Mucosa of descending colon (tissue), 3 donors: Measurements from ENCODE around the gene FGF8. TPM values are rescaled to one million over a fixed set of nuclear protein-coding genes. Genes with fewer than 3 reads are reported as not detected.

Experiments used
- ATAC-seq: fragments of 200-7000 bp; cut with Tn5 transposase; one replicate; pipeline ENCODE4 v1.9.1; 2020; ENCODE audit warnings: mild to moderate bottlenecking, moderate library complexity
- DNase-seq, 3 donors: peaks; one replicate each; pipeline ENCODE4 v3.0.0-alpha.2; 2020
- H3K36me3 ChIP-seq: fragments of 200-600 bp; one replicate; pipeline ENCODE4 v1.8.0; 2021; ENCODE audit warnings: low read depth, mild to moderate bottlenecking
- H3K4me1 ChIP-seq: fragments of 200-600 bp; one replicate; pipeline ENCODE4 v1.8.0; 2021; ENCODE audit warnings: low read depth, mild to moderate bottlenecking
- H3K4me3 ChIP-seq: fragments of 200-600 bp; one replicate; pipeline ENCODE4 v1.8.0; 2021; ENCODE audit warnings: mild to moderate bottlenecking
- H3K9me3 ChIP-seq: fragments of 200-600 bp; one replicate; pipeline ENCODE4 v1.8.0; 2021; ENCODE audit warnings: mild to moderate bottlenecking
- intact Hi-C, 2 donors: fragments of 100-400 bp; cut with DNase I in 1 of 2; cut with micrococcal nuclease in 1 of 2; formaldehyde crosslinking; loops; one replicate each; pipeline versions ENCODE4 v1.11.0 to v1.11.1; 2022; cut with DNase I, micrococcal nuclease
- long read RNA-seq, 2 donors: library from polyadenylated mRNA; unstranded; transcript quantifications; one replicate each; pipeline ENCODE4 v2.0.0, GENCODE V29; 2019 to 2021
- total RNA-seq, 3 donors: library from RNA; stranded (reverse); fragmentation: NEBNext Ultra II Directional in 2 of 3; extraction: Animal tissue kit (Norgen Biotek cat#: 25700) in 2 of 3; gene quantifications; one replicate each; pipeline versions ENCODE4 v1.2.1 to v1.2.4, GENCODE V29; 2021 to 2023
- TF ChIP-seq, protein P1 (sequence below): fragments of 200-600 bp; IDR thresholded peaks from one replicate; pipeline ENCODE4 v1.8.0; 2022; ENCODE audit warnings: antibody characterized with exemption, mild to moderate bottlenecking
- donor health status: DM: no; HTN: no; CAD: no; lungs with moderate emphysema.
- donor health status: DM: no; HTN: no; CAD: no.
- donor health status: DM: no; HTN: yes; CAD: no.

The FGF8 gene, protein sequence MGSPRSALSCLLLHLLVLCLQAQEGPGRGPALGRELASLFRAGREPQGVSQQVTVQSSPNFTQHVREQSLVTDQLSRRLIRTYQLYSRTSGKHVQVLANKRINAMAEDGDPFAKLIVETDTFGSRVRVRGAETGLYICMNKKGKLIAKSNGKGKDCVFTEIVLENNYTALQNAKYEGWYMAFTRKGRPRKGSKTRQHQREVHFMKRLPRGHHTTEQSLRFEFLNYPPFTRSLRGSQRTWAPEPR
- total RNA-seq = not detected
- long read RNA-seq, donor 1 = 0 reads
- long read RNA-seq, donor 2 = 0 reads

DNA sequence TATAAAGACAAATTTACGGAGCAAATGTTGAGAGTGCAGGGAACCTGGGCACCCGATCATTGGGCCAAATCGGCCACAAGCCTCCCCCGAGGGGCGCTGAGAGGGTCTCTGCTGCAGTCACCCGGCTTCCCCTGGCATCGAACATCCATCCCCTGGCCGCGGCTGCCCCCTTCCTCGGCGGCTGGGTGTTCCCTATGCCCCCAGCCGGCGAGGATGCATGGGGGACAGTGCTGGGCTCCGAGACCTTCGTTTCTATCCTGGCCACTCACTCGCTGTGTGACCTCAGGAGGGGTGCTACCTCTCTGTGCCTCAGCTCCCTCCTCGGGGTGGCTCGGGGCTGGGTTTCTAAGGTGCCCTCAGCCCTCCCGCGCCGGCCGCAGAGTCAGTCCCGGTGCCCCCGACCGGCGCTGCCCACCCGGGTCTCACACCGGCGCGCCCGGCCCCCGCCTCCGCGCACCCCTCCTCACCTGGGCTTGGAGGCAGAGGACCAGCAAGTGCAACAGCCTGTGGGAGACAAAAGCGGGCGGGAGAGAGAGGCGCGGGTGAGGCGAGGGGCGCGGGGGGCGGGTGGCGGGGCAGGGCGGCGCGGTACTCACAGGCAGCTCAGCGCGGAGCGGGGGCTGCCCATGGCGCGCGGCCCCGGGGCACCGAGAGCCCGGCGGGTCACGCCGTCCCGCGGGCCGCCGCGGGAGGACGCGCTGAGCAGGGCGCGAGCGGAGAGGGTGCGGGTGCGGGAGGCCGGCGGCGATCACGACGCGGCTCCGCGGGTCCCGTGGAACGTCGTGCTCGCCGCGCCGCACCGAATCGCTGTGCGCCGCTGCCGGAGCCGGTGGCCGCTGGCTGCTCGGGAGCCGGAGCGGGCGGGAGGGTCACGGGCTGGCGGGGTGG is at the start of gene FGF8:
Gene FGF8, minus strand, starts transcription at position 842 of the 888 bp plus-strand sequence. Its CDS starts 214 bp downstream, at position 628.
- Histone ChIP-seq H3K36me3 (no peaks in the 10 kb centered on the region), H3K9me3 (no peaks in the 10 kb centered on the region), H3K4me1 (peaks cover 34% of the 10 kb centered on the region), H3K4me3 (no peak within 1 kb of the TSS)
- DNase-seq (no peak), ATAC-seq (no peak)
- intact Hi-C loops = loop anchor here in 1 of 2 donors (10.0 kb wide), 1 partner anchor 171 kb away; no protein-coding TSS in a partner anchor
- TF ChIP-seq, protein P1, sequence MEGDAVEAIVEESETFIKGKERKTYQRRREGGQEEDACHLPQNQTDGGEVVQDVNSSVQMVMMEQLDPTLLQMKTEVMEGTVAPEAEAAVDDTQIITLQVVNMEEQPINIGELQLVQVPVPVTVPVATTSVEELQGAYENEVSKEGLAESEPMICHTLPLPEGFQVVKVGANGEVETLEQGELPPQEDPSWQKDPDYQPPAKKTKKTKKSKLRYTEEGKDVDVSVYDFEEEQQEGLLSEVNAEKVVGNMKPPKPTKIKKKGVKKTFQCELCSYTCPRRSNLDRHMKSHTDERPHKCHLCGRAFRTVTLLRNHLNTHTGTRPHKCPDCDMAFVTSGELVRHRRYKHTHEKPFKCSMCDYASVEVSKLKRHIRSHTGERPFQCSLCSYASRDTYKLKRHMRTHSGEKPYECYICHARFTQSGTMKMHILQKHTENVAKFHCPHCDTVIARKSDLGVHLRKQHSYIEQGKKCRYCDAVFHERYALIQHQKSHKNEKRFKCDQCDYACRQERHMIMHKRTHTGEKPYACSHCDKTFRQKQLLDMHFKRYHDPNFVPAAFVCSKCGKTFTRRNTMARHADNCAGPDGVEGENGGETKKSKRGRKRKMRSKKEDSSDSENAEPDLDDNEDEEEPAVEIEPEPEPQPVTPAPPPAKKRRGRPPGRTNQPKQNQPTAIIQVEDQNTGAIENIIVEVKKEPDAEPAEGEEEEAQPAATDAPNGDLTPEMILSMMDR = no peak

DNA sequence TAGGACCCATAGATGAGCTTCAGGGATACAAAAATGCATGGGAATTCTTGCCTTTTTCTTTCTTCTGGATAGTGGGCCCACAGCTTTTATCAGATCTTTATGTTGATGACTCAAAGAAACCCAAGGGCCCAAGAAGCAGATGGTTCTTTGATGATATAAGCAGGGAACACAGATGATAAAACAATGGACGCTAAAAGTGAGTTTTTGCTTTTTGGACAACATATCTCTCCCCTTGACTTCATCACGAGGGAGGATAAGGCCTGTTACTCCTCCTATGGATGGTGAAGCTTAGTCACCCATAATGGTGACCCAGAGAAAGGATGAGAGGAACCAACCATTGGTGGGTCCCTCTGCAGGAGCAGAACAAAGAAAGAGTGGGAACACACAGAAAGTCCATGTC is 48.8 kb upstream of the FGF8 start:
- no peaks in the 10 kb centered on the region for H3K9me3 ChIP-seq
- ATAC-seq (no peak), DNase-seq (no peak)
- H3K4me3 ChIP-seq = no peak overlapping the region
- TF ChIP-seq, protein P1 = no peak
- peaks cover 6% of the 10 kb centered on the region for H3K4me1 ChIP-seq
- intact Hi-C loops = no loop called here
- H3K36me3 ChIP-seq = no peaks in the 10 kb centered on the region

DNA sequence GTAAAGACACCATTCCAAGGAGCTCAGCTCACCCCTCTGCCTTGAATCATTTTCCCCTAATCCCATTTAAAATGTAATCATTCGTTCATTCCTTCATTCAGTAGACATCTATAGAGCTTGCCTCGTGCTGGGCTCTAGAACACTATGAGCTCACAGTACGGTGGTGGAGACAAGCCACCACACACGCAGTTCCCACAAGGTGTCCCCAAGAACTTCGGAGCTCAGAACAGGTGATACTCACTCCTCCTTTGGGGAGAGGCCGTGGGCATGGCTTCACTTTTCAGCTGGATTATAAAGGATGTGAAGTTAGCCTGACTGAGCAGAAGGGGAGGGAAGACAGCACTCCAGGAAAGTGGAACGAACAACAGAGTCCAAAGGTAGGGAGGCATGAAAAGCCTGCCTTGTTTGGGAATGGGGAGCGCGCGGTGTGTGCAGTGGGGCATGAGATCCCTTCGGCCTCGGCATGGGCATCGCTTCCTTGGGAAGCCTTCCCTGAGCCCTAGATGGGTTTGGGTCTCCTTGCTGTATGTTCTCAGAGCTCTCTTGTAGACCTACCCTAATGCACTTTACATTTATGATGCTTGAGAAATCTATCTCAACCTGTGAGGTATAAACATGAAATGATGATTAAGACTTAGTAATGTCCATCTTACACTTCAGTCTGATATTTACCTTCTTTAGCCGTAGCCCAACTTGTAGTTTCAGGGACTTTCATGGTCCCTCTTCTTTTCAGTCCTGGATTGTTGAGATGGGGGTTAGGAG is 43.1 kb upstream of the FGF8 start:
- TF ChIP-seq, protein P1 = no peak
- intact Hi-C loops = no loop called here
- Histone ChIP-seq H3K9me3 (no peaks in the 10 kb centered on the region), H3K4me3 (peak overlapping the region; percentile 96), H3K36me3 (no peaks in the 10 kb centered on the region), H3K4me1 (peaks cover 19% of the 10 kb centered on the region)
- DNase-seq (peak in 2 of 3 donors; percentile 53 to 63), ATAC-seq (peak; percentile 37)

DNA sequence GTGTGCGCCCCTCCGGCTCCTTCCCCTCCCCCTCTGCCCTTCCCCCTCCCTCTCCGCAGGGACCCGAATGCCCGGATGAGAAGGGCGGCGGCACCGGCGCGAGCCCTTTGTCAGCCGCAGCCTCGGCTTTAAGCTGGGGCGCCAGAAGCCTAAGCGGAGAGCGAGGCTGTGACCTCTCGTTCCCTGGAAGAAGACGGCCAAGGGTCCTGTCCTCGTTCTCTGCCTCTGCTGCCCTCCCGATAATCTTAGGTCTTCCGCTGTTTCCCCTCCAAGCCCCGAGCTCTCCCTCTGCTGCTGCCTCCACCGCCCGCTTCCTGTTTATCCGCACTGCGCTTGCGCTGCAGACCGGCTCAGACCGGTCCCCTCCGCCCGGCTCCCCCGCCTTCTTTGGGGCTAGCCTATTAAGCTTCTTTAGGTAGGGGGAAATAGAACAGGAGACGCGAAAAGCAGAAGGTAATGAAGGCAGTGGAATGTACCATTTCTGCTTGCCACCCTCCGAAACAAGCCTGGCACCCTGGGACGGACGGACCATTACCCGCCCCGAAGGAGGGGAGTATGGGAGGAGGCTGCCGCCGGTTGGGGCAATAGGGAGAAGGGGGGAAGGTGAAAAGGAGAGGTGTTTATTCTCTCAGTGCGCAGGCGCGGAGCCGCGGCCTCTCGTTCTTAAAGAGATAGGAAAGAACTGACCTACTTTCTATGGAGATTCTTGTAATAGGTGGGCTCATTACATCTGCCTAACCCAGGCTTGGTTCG is 42.4 kb upstream of the FGF8 start, which contains the start of gene OGA:
Gene OGA, minus strand, starts transcription at position 326 of the 753 bp plus-strand sequence. CDS start 422 bp downstream, outside the sequence.
- intact Hi-C loops = no loop called here
- TF ChIP-seq, protein P1 = no peak
- DNase-seq = peak; percentile 97 to 99 (median 97)
- peak; percentile 92 for ATAC-seq
- H3K36me3 ChIP-seq = no peaks in the 10 kb centered on the region
- no peaks in the 10 kb centered on the region for H3K9me3 ChIP-seq
- H3K4me1 ChIP-seq = peaks cover 19% of the 10 kb centered on the region
- H3K4me3 ChIP-seq = peak within 1 kb of the TSS; percentile 96
